HEK293 (cell line): Measurements from ENCODE around the gene ITIH1.

ENCODE experiments used
- CTCF ChIA-PET: fragments of 350-600 bp; formaldehyde crosslinking; extraction: SDS; loops from one replicate; lab custom pipeline; 2021; ENCODE audit warnings: antibody characterized with exemption; lab: Yijun Ruan, JAX
- POLR2A ChIA-PET: fragments of 300-600 bp; formaldehyde crosslinking; extraction: SDS; loops from one replicate; lab custom pipeline; 2020; ENCODE audit warnings: antibody characterized with exemption, inconsistent platforms; lab: Yijun Ruan, JAX
- H3K27ac ChIP-seq: fragments of 200-500 bp; sonication (Bioruptor generic); 2 replicates; pipeline ENCODE4 v1.5.1; 2014; ENCODE audit warnings: low read depth, low read length, control low read depth, inconsistent platforms; ENCODE audit errors: extremely low read depth
- H3K36me3 ChIP-seq, 2 experiments: fragments of 200-500 bp in 1 of 2; sonication (Bioruptor generic) in 1 of 2; 1 replicate in 1 of 2; 2 replicates in 1 of 2; pipeline ENCODE4 v1.5.1; 2014 to 2017; ENCODE audit warnings: inconsistent platforms in 2 of 2, low read length in 2 of 2; ENCODE audit not compliant: control insufficient read depth in 2 of 2, insufficient read depth in 1 of 2
- H3K4me1 ChIP-seq: fragments of 200-500 bp; sonication (Bioruptor generic); 2 replicates; pipeline ENCODE4 v1.5.1; 2014; ENCODE audit warnings: mild to moderate bottlenecking, low read length, inconsistent platforms; ENCODE audit not compliant: control insufficient read depth, insufficient read depth
- H3K4me3 ChIP-seq: 2 replicates; pipeline ENCODE4 v1.5.1; 2011; ENCODE audit warnings: low read depth, mild to moderate bottlenecking, control low read depth, low read length, moderate library complexity
- H3K9me3 ChIP-seq: fragments of 200-500 bp; sonication (Bioruptor generic); 2 replicates; pipeline ENCODE4 v1.5.1; 2014; ENCODE audit warnings: low read depth, low read length, inconsistent platforms; ENCODE audit not compliant: control insufficient read depth, insufficient read depth
- GLIS2 ChIP-seq: fragments of 450-650 bp; formaldehyde crosslinking; IDR thresholded peaks from 2 replicates; pipeline ENCODE4 v1.5.1; 2016; ENCODE audit warnings: missing biosample characterization, missing genetic modification characterization
- MEIS1 ChIP-seq: sonication (generic); formaldehyde crosslinking; IDR thresholded peaks from 2 replicates; pipeline ENCODE4 v1.8.1; 2022; ENCODE audit warnings: missing genetic modification reagents, mild to moderate bottlenecking, borderline replicate concordance
- MZF1 ChIP-seq: fragments of 450-650 bp; formaldehyde crosslinking; IDR thresholded peaks from 2 replicates; pipeline ENCODE4 v1.5.1; 2017; ENCODE audit warnings: missing biosample characterization, missing genetic modification characterization, borderline replicate concordance
- PRDM1 ChIP-seq: fragments of 450-650 bp; formaldehyde crosslinking; IDR thresholded peaks from 2 replicates; pipeline ENCODE4; 2016; ENCODE audit warnings: missing biosample characterization, missing genetic modification characterization
- PRDM4 ChIP-seq: fragments of 450-650 bp; formaldehyde crosslinking; IDR thresholded peaks from 2 replicates; pipeline ENCODE4 v1.5.1; 2017; ENCODE audit warnings: missing biosample characterization, missing genetic modification characterization
- RBAK ChIP-seq: fragments of 450-650 bp; formaldehyde crosslinking; IDR thresholded peaks from 2 replicates; pipeline ENCODE4 v1.5.1; 2016; ENCODE audit warnings: missing biosample characterization, missing genetic modification characterization
- REST ChIP-seq: fragments of 450-650 bp; formaldehyde crosslinking; IDR thresholded peaks from 2 replicates; pipeline ENCODE4 v1.5.1; 2016; ENCODE audit warnings: missing biosample characterization, missing genetic modification characterization
- SCRT2 ChIP-seq: fragments of 450-650 bp; formaldehyde crosslinking; IDR thresholded peaks from 2 replicates; pipeline ENCODE4 v1.5.1; 2016; ENCODE audit warnings: missing biosample characterization, missing genetic modification characterization
- ZBTB10 ChIP-seq: fragments of 450-650 bp; formaldehyde crosslinking; IDR thresholded peaks from 2 replicates; pipeline ENCODE4 v1.5.1; 2016; ENCODE audit warnings: missing biosample characterization, missing genetic modification characterization
- ZBTB17 ChIP-seq: fragments of 450-650 bp; formaldehyde crosslinking; IDR thresholded peaks from 2 replicates; pipeline ENCODE4 v1.5.1; 2016; ENCODE audit warnings: missing biosample characterization, missing genetic modification characterization
- ZBTB26 ChIP-seq: fragments of 450-650 bp; formaldehyde crosslinking; optimal IDR thresholded peaks from 2 replicates; pipeline ENCODE3; 2016; ENCODE audit warnings: missing biosample characterization, mild to moderate bottlenecking, missing genetic modification characterization
- ZBTB8A ChIP-seq: fragments of 450-650 bp; formaldehyde crosslinking; IDR thresholded peaks from 2 replicates; pipeline ENCODE4 v1.5.1; 2016; ENCODE audit warnings: missing biosample characterization, missing genetic modification characterization
- ZEB2 ChIP-seq: fragments of 450-650 bp; formaldehyde crosslinking; IDR thresholded peaks from 2 replicates; pipeline ENCODE4 v1.5.1; 2016; ENCODE audit warnings: missing biosample characterization, missing genetic modification characterization
- ZFP69B ChIP-seq: fragments of 450-650 bp; formaldehyde crosslinking; IDR thresholded peaks from 2 replicates; pipeline ENCODE4 v1.5.1; 2016; ENCODE audit warnings: missing biosample characterization, missing genetic modification characterization
- ZNF10 ChIP-seq: fragments of 450-650 bp; formaldehyde crosslinking; IDR thresholded peaks from 2 replicates; pipeline ENCODE4 v1.5.1; 2017; ENCODE audit warnings: missing biosample characterization, missing genetic modification characterization
- ZNF335 ChIP-seq: fragments of 450-650 bp; formaldehyde crosslinking; conservative IDR thresholded peaks from 2 replicates; pipeline ENCODE4 v1.5.1; 2016; ENCODE audit warnings: missing biosample characterization, missing genetic modification characterization
- ZNF580 ChIP-seq: fragments of 450-650 bp; formaldehyde crosslinking; IDR thresholded peaks from 2 replicates; pipeline ENCODE4 v1.5.1; 2016; ENCODE audit warnings: missing biosample characterization, missing genetic modification characterization
- ZNF596 ChIP-seq: fragments of 450-650 bp; IDR thresholded peaks from 2 replicates; pipeline ENCODE4 v1.5.0; 2018; ENCODE audit warnings: missing biosample characterization, mild to moderate bottlenecking, missing genetic modification characterization, moderate library complexity
- ZNF629 ChIP-seq: fragments of 450-650 bp; formaldehyde crosslinking; IDR thresholded peaks from 2 replicates; pipeline ENCODE4 v1.5.1; 2017; ENCODE audit warnings: missing biosample characterization, missing genetic modification characterization
- ZNF645 ChIP-seq: fragments of 450-650 bp; formaldehyde crosslinking; IDR thresholded peaks from 2 replicates; pipeline ENCODE4; 2016; ENCODE audit warnings: missing biosample characterization, missing genetic modification characterization

ITIH1 gene

GRCh38 chr3:52769786-52770455, 7.5 kb upstream of the ITIH1 start:
- no peaks in the 10 kb centered on the region for H3K9me3 ChIP-seq
- peak overlapping the region; percentile 94 for H3K4me3 ChIP-seq
- TF ChIP-seq ZNF10 (tag by site-specific recombination) (no peak), ZNF596 (tag by site-specific recombination) (no peak), ZNF335 (peak; percentile 19), ZNF580 (no peak), ZBTB26 (no peak), ZNF645 (tag by site-specific recombination) (no peak), ZFP69B (tag by site-specific recombination) (no peak), PRDM4 (no peak), ZBTB10 (tag by site-specific recombination) (no peak), MEIS1 (CRISPR knock-in tag) (no peak), ZNF629 (tag by site-specific recombination) (no peak), PRDM1 (peak; percentile 78), RBAK (tag by site-specific recombination) (no peak), SCRT2 (tag by site-specific recombination) (peak; percentile 77)
- peaks cover 3% of the 10 kb centered on the region; the same call in 1 of the 2 replicates for H3K4me1 ChIP-seq
- ChIA-PET POLR2A (interaction anchor here (0.6 to 1.5 kb wide), 3 partner anchors 43 to 234 kb away, joined by 3 to 4 read pairs (median 3); partner anchors contain the start of genes GLT8D1, SPCS1 and UQCC5), CTCF (interaction anchor here (1.7 kb wide), 1 partner anchor 10 kb away, joined by 4 read pairs; no protein-coding TSS in a partner anchor)
- H3K27ac ChIP-seq, result peak overlapping the region; percentile 43; the same call in 1 of the 2 replicates
- peaks cover 11 to 35% of the 10 kb centered on the region in 2 experiments for H3K36me3 ChIP-seq

- H3K4me1 ChIP-seq, result peaks cover 3% of the 10 kb centered on the region; the same call in 1 of the 2 replicates
- peak within 1 kb of the TSS; percentile 94 for H3K4me3 ChIP-seq
- peak within 1 kb of the TSS; percentile 72 for H3K27ac ChIP-seq
- peaks cover 4 to 27% of the 10 kb centered on the region in 2 experiments for H3K36me3 ChIP-seq
- CTCF ChIA-PET, result interaction anchor here (0.6 to 1.7 kb wide), 5 partner anchors 9 to 306 kb away, joined by 3 to 4 read pairs (median 3); no protein-coding TSS in a partner anchor
- POLR2A ChIA-PET, result interaction anchor here (0.6 to 1.5 kb wide), 10 partner anchors 9 to 235 kb away, joined by 3 to 10 read pairs (median 4); partner anchors contain the start of genes GLT8D1, SPCS1 and UQCC5
- no peaks in the 10 kb centered on the region for H3K9me3 ChIP-seq
- TF ChIP-seq GLIS2 (tag by site-specific recombination) (peak; percentile 57; the same call in 1 of the 2 replicates), MZF1 (tag by site-specific recombination) (no peak), ZBTB17 (tag by site-specific recombination) (peak; percentile 72), REST (tag by site-specific recombination) (no peak), ZEB2 (tag by site-specific recombination) (peak; percentile 54), ZBTB8A (tag by site-specific recombination) (peak; percentile 57)
These were observed 6.7 kb upstream of the ITIH1 start, which contains the start of gene NEK4 for GRCh38 chr3:52770496-52771333. NEK4 (minus strand) TSS chr3:52770940; CDS start chr3:52770746, 194 bp downstream.
